Heart left ventricle (tissue), 16 donors: ENCODE results near the gene NCOA6. TPM values are rescaled to one million over a fixed set of nuclear protein-coding genes. Genes with fewer than 3 reads are reported as not detected.
A peak's percentile ranks its signal among the peaks of the same experiment; 100 is the strongest.

Experiments used
- ATAC-seq, 4 donors: fragments of 200-7000 bp; cut with Tn5 transposase; one replicate each; pipeline ENCODE4 v1.9.1; 2020 to 2022; ENCODE audit warnings: moderate library complexity in 4 of 4, mild to moderate bottlenecking in 3 of 4, moderate number of reproducible peaks in 1 of 4
- DNase-seq, 5 donors: peaks; one replicate each; pipeline ENCODE4 v3.0.0-alpha.2; 2020
- H3K27ac ChIP-seq, 12 donors: fragments of 200-600 bp; sonication (generic) in 4 of 12; one replicate each; pipeline versions ENCODE4 v1.5.0 to v1.8.0; 2016 to 2022; ENCODE audit warnings: mild to moderate bottlenecking in 2 of 12
- H3K27me3 ChIP-seq, 9 donors: fragments of 200-600 bp; sonication (generic) in 2 of 9; one replicate each; pipeline versions ENCODE4 v1.5.1 to v1.8.0; 2016 to 2022; ENCODE audit warnings: mild to moderate bottlenecking in 3 of 9
- H3K36me3 ChIP-seq, 9 donors: fragments of 200-600 bp; sonication (generic) in 2 of 9; one replicate each; pipeline versions ENCODE4 v1.5.0 to v1.8.0; 2018 to 2022; ENCODE audit warnings: mild to moderate bottlenecking in 2 of 9
- H3K4me1 ChIP-seq, 12 donors: fragments of 200-600 bp; sonication (generic) in 4 of 12; one replicate each; pipeline versions ENCODE4 v1.5.0 to v1.8.0; 2016 to 2022; ENCODE audit warnings: mild to moderate bottlenecking in 3 of 12
- H3K4me3 ChIP-seq, 12 donors: fragments of 200-600 bp; sonication (generic) in 4 of 12; one replicate each; pipeline versions ENCODE4 v1.5.0 to v1.8.0; 2017 to 2022; ENCODE audit warnings: mild to moderate bottlenecking in 9 of 12, moderate library complexity in 4 of 12
- H3K9me3 ChIP-seq, 12 donors: fragments of 200-600 bp; sonication (generic) in 4 of 12; one replicate each; pipeline versions ENCODE4 v1.5.0 to v1.8.0; 2016 to 2022; ENCODE audit warnings: mild to moderate bottlenecking in 1 of 12
- POLR2A ChIP-seq, 2 donors: fragments of 450-650 bp; IDR thresholded peaks; one replicate each; pipeline ENCODE4 v1.6.1; 2017; ENCODE audit warnings: antibody characterized with exemption in 2 of 2, mild to moderate bottlenecking in 2 of 2, moderate library complexity in 2 of 2
- WGBS, 4 donors: extraction: QIAGEN DNeasy Blood & Tissue Kit in 2 of 4; methylation state at CpG; one replicate each; pipeline versions ENCODE4 v1.1.5 to v1.1.7; 2013 to 2018; 5-methylcytosine and 5-hydroxymethylcytosine counted together
- intact Hi-C, 10 donors: fragments of 100-400 bp; cut with DNase I; formaldehyde crosslinking; loops; one replicate each; pipeline versions ENCODE4 v1.11.1 to v1.14.2; 2022
- polyA plus RNA-seq, 2 donors: library from polyadenylated mRNA; stranded (reverse); fragments of 200-250 nt; gene quantifications; one replicate each; pipeline ENCODE4 v1.2.3, GENCODE V29; 2013
- total RNA-seq, 9 donors: library from RNA; depleted of rRNA in 2 of 9; stranded (reverse); fragments of >200 nt in 2 of 9; fragmentation: NEBNext Ultra II Directional in 3 of 9; extraction: Animal tissue kit (Norgen Biotek cat#: 25700) in 3 of 9; gene quantifications; one replicate each; pipeline versions ENCODE4 v1.1.0 to v1.2.4, GENCODE V29; 2016 to 2023
- TF ChIP-seq, protein P1 (sequence below), 12 donors: fragments of 200-600 bp; sonication (generic) in 4 of 12; IDR thresholded peaks; one replicate each; pipeline versions ENCODE4 v1.5.0 to v1.8.0; 2018 to 2022; ENCODE audit warnings: antibody characterized with exemption in 12 of 12, mild to moderate bottlenecking in 5 of 12
- donor health status: ischemic (EF 13 %, LVEDD 7.1; RV severe dilation, severe dysfunction).
- donor health status: healthy with polysubstance abuse.
- donor health status: DM: no; HTN: yes; CAD: no.
- donor health status: DM: no; HTN: no; CAD: no.
- donor health status: ischemic (EF 25% LVEDD 6.9; RV normal size, moderate dysfunction).
- donor health status: ischemic (EF 25% LVEDD 5.7; RV mildly dilated, moderate dysfunction).
- donor health status: healthy.
- donor health status: DM: yes; HTN: yes; CAD: no.
- donor health status: ischemic (EF 35%, LVEDD 5.7; RV mildly dilated, moderate dysfunction).
- donor health status: nonischemic (EF 11% LVEDD 7.7; RV severe dilation, severe dysfunction).
- donor health status: DM: yes; HTN: yes; CAD: no.
- donor health status: PGD.
- donor health status: ischemic (EF 29% LVEDD 5.4; RV normal size, mild dysfunction).
- donor health status: nonischemic (EF 23%, LVEDD 6.1; RV moderate dilation, normal function).

The NCOA6 gene
- total and polyA plus RNA-seq, 11 donors = 13.0 to 34.0 (median 19.9) TPM

DNA sequence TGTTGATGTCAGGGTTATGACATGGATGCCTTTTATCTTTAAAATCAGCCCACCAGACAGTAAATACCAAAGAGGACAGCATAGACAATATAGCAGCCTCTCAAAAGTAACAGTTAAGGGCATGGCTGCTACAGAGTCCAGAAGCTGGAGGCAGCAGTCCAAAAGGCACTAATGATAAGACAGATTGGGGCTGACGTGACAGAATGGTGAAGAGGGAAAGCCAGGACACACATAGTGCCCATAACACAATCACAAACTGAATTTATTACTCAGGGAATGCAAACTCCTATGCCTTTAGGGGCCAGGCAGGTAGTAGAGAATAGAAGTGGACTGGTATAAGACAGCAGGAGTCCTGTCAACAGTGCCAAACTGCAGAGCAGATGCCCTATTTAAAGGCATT, 80.6 kb downstream of the NCOA6 start:
- 44 to 47% (median 46%) methylated on average over 1 of the region's 1 CpG for WGBS, 4 donors
- H3K4me3 ChIP-seq = no peak overlapping the region
- TF ChIP-seq, protein P1, sequence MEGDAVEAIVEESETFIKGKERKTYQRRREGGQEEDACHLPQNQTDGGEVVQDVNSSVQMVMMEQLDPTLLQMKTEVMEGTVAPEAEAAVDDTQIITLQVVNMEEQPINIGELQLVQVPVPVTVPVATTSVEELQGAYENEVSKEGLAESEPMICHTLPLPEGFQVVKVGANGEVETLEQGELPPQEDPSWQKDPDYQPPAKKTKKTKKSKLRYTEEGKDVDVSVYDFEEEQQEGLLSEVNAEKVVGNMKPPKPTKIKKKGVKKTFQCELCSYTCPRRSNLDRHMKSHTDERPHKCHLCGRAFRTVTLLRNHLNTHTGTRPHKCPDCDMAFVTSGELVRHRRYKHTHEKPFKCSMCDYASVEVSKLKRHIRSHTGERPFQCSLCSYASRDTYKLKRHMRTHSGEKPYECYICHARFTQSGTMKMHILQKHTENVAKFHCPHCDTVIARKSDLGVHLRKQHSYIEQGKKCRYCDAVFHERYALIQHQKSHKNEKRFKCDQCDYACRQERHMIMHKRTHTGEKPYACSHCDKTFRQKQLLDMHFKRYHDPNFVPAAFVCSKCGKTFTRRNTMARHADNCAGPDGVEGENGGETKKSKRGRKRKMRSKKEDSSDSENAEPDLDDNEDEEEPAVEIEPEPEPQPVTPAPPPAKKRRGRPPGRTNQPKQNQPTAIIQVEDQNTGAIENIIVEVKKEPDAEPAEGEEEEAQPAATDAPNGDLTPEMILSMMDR (IDR thresholded peaks at IDR 0.05) = no peak
- TF ChIP-seq POLR2A (IDR thresholded peaks at IDR 0.05) = no peak
- H3K27ac ChIP-seq = peak overlapping the region in 10 of 12 donors; percentile 25 to 74 (median 51)
- H3K27me3 ChIP-seq = no peaks in the 10 kb centered on the region
- intact Hi-C loops = loop anchor here in 3 of 10 donors (1.0 to 5.0 kb wide), 2 partner anchors 166 to 168 kb away; no protein-coding TSS in a partner anchor
- ATAC-seq = peak; percentile 90 to 93 (median 93)
- H3K4me1 ChIP-seq = peaks cover 0 to 34% (median 9%) of the 10 kb centered on the region in 12 donors
- H3K9me3 ChIP-seq = no peaks in the 10 kb centered on the region
- H3K36me3 ChIP-seq = peaks cover 0 to 98% (median 93%) of the 10 kb centered on the region in 9 donors
- peak in 4 of 5 donors; percentile 44 to 53 (median 48) for DNase-seq

DNA sequence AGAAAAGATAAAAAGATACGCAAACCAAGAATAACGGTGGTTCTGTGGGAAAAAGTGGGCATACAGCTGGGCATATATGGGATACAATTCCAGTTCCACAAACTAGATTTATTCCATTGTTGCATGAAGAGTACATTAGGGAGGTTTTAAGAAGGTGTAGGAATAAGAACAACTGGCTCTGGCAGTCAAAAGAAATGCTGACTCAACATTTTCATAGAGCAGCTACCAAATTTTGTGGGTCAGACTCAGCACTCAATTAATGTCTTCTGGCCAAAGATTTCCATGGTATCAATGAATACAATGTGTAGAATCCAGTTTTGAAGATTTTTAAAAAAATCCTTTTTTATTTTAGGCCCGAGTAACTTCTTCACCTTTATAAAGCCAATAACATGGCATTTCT, 81.1 kb downstream of the NCOA6 start:
- peaks cover 0 to 34% (median 9%) of the 10 kb centered on the region in 12 donors for H3K4me1 ChIP-seq
- intact Hi-C loops = no loop called here
- no peaks in the 10 kb centered on the region for H3K9me3 ChIP-seq
- H3K4me3 ChIP-seq = no peak overlapping the region
- ATAC-seq = no peak
- no peak for DNase-seq
- peaks cover 0 to 98% (median 89%) of the 10 kb centered on the region in 9 donors for H3K36me3 ChIP-seq
- peak overlapping the region in 8 of 12 donors; percentile 24 to 74 (median 51) for H3K27ac ChIP-seq
- TF ChIP-seq, protein P1 (IDR thresholded peaks at IDR 0.05) = no peak
- TF ChIP-seq POLR2A (IDR thresholded peaks at IDR 0.05) = no peak
- H3K27me3 ChIP-seq = no peaks in the 10 kb centered on the region
- 80 to 85% (median 82%) methylated on average over 3 of the region's 3 CpGs for WGBS, 4 donors

DNA sequence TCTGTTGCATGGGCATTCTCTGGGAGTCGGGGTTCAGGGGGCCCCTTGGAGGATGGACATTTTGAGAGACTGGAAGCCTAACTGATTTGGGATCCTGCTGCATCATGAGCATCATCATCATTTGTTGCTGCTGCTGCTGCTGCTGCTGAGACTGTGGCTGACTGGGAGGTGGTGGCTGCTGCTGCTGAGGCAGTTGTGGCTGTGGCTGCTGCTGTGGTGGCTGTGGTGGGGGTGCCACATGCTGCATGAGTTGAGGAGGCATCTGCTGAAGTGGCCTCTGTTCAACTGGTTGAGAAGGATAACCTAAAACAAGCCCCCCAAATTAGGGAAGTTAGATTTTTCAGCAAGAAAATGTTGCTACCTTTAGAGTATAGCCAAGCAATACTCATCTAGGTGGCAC, 82.4 kb downstream of the NCOA6 start:
- H3K9me3 ChIP-seq = no peaks in the 10 kb centered on the region
- intact Hi-C loops = no loop called here

DNA sequence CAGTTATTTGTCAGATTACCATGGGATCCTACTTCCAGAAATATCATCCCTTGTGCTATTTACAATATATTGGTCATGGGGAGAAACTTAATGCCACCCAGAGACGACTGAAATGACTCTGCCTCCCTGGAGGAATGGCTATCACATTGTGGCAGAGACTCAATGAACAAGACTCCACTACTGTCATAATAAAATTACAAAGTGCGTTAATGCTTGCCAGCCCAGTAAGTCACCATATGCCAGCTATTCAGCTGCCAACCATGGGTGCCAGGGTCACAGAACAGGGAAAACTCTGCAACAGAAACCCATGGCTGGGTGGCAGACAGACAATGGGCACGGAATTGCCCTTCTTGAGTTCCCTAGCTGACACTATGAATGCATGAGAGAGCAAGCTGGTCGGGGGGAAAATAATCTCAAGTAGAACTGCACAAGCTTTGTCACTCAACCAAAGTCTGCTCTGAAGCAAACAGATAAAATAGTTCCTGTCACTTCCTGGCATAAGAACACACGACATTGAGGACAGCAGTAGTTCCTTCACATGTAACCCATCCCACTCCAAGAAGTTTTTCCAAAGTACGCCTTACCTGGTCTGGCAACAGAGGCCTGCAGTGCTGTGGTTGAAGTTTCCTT, 89.2 kb downstream of the NCOA6 start:
- intact Hi-C loops = no loop called here
- Histone ChIP-seq H3K4me1 (peaks cover 0 to 22% (median 2%) of the 10 kb centered on the region in 12 donors), H3K36me3 (peaks cover 0 to 78% (median 63%) of the 10 kb centered on the region in 9 donors), H3K4me3 (no peak overlapping the region), H3K27ac (peak overlapping the region in 1 of 12 donors; percentile 11), H3K27me3 (no peaks in the 10 kb centered on the region), H3K9me3 (no peaks in the 10 kb centered on the region)
- TF ChIP-seq POLR2A (IDR thresholded peaks at IDR 0.05) = no peak
- peak in 3 of 4 donors; percentile 51 to 83 (median 64) for ATAC-seq
- WGBS, 4 donors = 45 to 65% (median 53%) methylated on average over 6 of the region's 6 CpGs
- peak in 2 of 5 donors; percentile 26 to 38 for DNase-seq

More for the DNA sequence above, 82.4 kb downstream of the NCOA6 start:
- Histone ChIP-seq H3K4me1 (peaks cover 0 to 34% (median 9%) of the 10 kb centered on the region in 12 donors), H3K36me3 (peaks cover 0 to 96% (median 80%) of the 10 kb centered on the region in 9 donors), H3K4me3 (no peak overlapping the region), H3K27me3 (no peaks in the 10 kb centered on the region), H3K27ac (no peak overlapping the region)
- ATAC-seq (no peak), DNase-seq (no peak)
- 97 to 100% (median 100%) methylated on average over 1 of the region's 1 CpG for WGBS, 4 donors
- TF ChIP-seq, protein P1 (IDR thresholded peaks at IDR 0.05) = no peak
- no peak for TF ChIP-seq POLR2A (IDR thresholded peaks at IDR 0.05)
